ENCODE measurements around the gene GSTM4. TPM values are rescaled to one million over a fixed set of nuclear protein-coding genes. Genes with fewer than 3 reads are reported as not detected.
"Not testable (repeated sequence)": the region's sequence is repeated elsewhere in the genome, so short reads cannot be mapped to it uniquely, and the experiment has no call there.

The GSTM4 gene
- total RNA-seq, 4 donors from 2014 or later = 30.8 to 68.8 (median 43.7) TPM

GRCh38 chr1:109687109-109687508, 31.2 kb downstream of the GSTM4 start:
- peak overlapping the region in 1 of 3 donors; percentile 26 for H3K4me3 ChIP-seq (replicated peaks in 1 of 3)
- intact Hi-C loops (cut with DNase I); DNase-seq; H3K4me1 ChIP-seq; H3K36me3 ChIP-seq; H3K9me3 ChIP-seq; H3K27me3 ChIP-seq: not testable (repeated sequence)
- peak overlapping the region in 1 of 3 donors; percentile 36 for H3K27ac ChIP-seq
- WGBS, 2 donors = no CpG with 5 or more reads among the region's 11 CpGs

GRCh38 chr1:109687641-109688499, 32.0 kb downstream of the GSTM4 start, which contains the start of gene GSTM1:
Gene GSTM1, plus strand, starts transcription at chr1:109687817. Its CDS starts 57 bp downstream, at chr1:109687874.
- H3K4me1 ChIP-seq = no peaks in the 10 kb centered on the region
- H3K36me3 ChIP-seq = no peaks in the 10 kb centered on the region
- peak within 1 kb of the TSS in 1 of 3 donors; percentile 36 for H3K27ac ChIP-seq
- no peak for DNase-seq
- no CpG with 5 or more reads among the region's 46 CpGs for WGBS, 2 donors
- H3K9me3 ChIP-seq = no peaks in the 10 kb centered on the region
- TF ChIP-seq CTCF (IDR thresholded peaks at IDR 0.05) = peak in 1 of 6 experiments; percentile 28
- no peak for TF ChIP-seq POLR2A (IDR thresholded peaks at IDR 0.05)
- intact Hi-C loops (cut with DNase I) = no loop called here
- no peaks in the 10 kb centered on the region for H3K27me3 ChIP-seq
- H3K4me3 ChIP-seq (replicated peaks in 1 of 3) = peak within 1 kb of the TSS in 1 of 3 donors; percentile 26

GRCh38 chr1:109689844-109690405, 34.0 kb downstream of the GSTM4 start:
- TF ChIP-seq POLR2A (IDR thresholded peaks at IDR 0.05) (no peak), CTCF (IDR thresholded peaks at IDR 0.05) (no peak)
- no peak for DNase-seq
- Histone ChIP-seq H3K4me1 (no peaks in the 10 kb centered on the region), H3K9me3 (no peaks in the 10 kb centered on the region), H3K4me3 (replicated peaks in 1 of 3) (no peak overlapping the region), H3K27ac (no peak overlapping the region), H3K27me3 (no peaks in the 10 kb centered on the region), H3K36me3 (no peaks in the 10 kb centered on the region)
- WGBS, 2 donors = no CpG with 5 or more reads among the region's 6 CpGs
- intact Hi-C loops (cut with DNase I) = no loop called here

- TF ChIP-seq CTCF (IDR thresholded peaks at IDR 0.05) (no peak), POLR2A (IDR thresholded peaks at IDR 0.05) (no peak)
- Histone ChIP-seq H3K4me1 (no peaks in the 10 kb centered on the region), H3K27ac (no peak overlapping the region), H3K36me3 (no peaks in the 10 kb centered on the region), H3K9me3 (no peaks in the 10 kb centered on the region), H3K27me3 (no peaks in the 10 kb centered on the region), H3K4me3 (replicated peaks in 1 of 3) (no peak overlapping the region)
- no CpG with 5 or more reads among the region's 6 CpGs for WGBS, 2 donors
- intact Hi-C loops (cut with DNase I) = no loop called here
- DNase-seq = no peak
These were observed 35.9 kb downstream of the GSTM4 start for GRCh38 chr1:109691759-109692158.

- H3K9me3 ChIP-seq; intact Hi-C loops (cut with DNase I); H3K27ac ChIP-seq; DNase-seq; H3K4me1 ChIP-seq; H3K4me3 ChIP-seq (replicated peaks in 1 of 3); H3K27me3 ChIP-seq; H3K36me3 ChIP-seq: not testable (repeated sequence)
- no CpG with 5 or more reads among the region's 5 CpGs for WGBS, 2 donors
These were observed 38.5 kb downstream of the GSTM4 start for GRCh38 chr1:109694400-109694799.

- H3K27ac ChIP-seq; H3K9me3 ChIP-seq; H3K36me3 ChIP-seq; DNase-seq; intact Hi-C loops (cut with DNase I); H3K4me1 ChIP-seq; H3K4me3 ChIP-seq (replicated peaks in 1 of 3); H3K27me3 ChIP-seq: not testable (repeated sequence)
- WGBS, 2 donors = no CpG with 5 or more reads among the region's 3 CpGs
These were observed 39.2 kb downstream of the GSTM4 start for GRCh38 chr1:109695138-109695537.

All from thyroid gland (tissue), 4 donors.